DMS114 treated with DMSO at 0.1 percent for 48 hours (cell line): ENCODE data around the gene DYSF.

ENCODE experiments used
- DNase-seq: peaks from one replicate; lab custom pipeline; 2025; ENCODE audit not compliant: unreplicated experiment; lab: John Stamatoyannopoulos, UW

The DYSF gene

GRCh38 chr2:71526141-71526540, 72.8 kb downstream of the DYSF start:
- DNase-seq = no peak

GRCh38 chr2:71526975-71527374, 73.6 kb downstream of the DYSF start:
- DNase-seq = no peak

GRCh38 chr2:71528131-71528591, 74.8 kb downstream of the DYSF start:
- no peak for DNase-seq

GRCh38 chr2:71528749-71529148, 75.4 kb downstream of the DYSF start:
- DNase-seq = no peak

GRCh38 chr2:71530211-71530610, 76.8 kb downstream of the DYSF start:
- no peak for DNase-seq

GRCh38 chr2:71530641-71531332, 77.4 kb downstream of the DYSF start:
- DNase-seq = peak; percentile 51

- no peak for DNase-seq
Observed at GRCh38 chr2:71531522-71532047, 78.2 kb downstream of the DYSF start.

GRCh38 chr2:71532327-71532726, 79.0 kb downstream of the DYSF start:
- no peak for DNase-seq

- DNase-seq = no peak
Observed at GRCh38 chr2:71534201-71534600, 80.8 kb downstream of the DYSF start.

GRCh38 chr2:71534826-71535225, 81.5 kb downstream of the DYSF start:
- DNase-seq = no peak

GRCh38 chr2:71535526-71535925, 82.2 kb downstream of the DYSF start:
- no peak for DNase-seq

- DNase-seq = no peak
Observed at GRCh38 chr2:71536226-71536671, 82.9 kb downstream of the DYSF start.

GRCh38 chr2:71538241-71538640, 84.9 kb downstream of the DYSF start:
- no peak for DNase-seq

- DNase-seq = no peak
Observed at GRCh38 chr2:71538656-71539265, 85.4 kb downstream of the DYSF start.

GRCh38 chr2:71540818-71541217, 87.5 kb downstream of the DYSF start:
- no peak for DNase-seq

GRCh38 chr2:71544919-71545571, 91.7 kb downstream of the DYSF start:
- no peak for DNase-seq

GRCh38 chr2:71545572-71546274, 92.4 kb downstream of the DYSF start:
- peak; percentile 70 for DNase-seq

- no peak for DNase-seq
Observed at GRCh38 chr2:71546275-71546638, 92.9 kb downstream of the DYSF start.

GRCh38 chr2:71546777-71547281, 93.5 kb downstream of the DYSF start:
- no peak for DNase-seq

- no peak for DNase-seq
Observed at GRCh38 chr2:71547616-71548285, 94.4 kb downstream of the DYSF start.
